Measurements from ENCODE around the gene DPM2. TPM values are rescaled to one million over a fixed set of nuclear protein-coding genes. Genes with fewer than 3 reads are reported as not detected.

The DPM2 gene
- total RNA-seq, 1 donor: 10.1 TPM

DNA sequence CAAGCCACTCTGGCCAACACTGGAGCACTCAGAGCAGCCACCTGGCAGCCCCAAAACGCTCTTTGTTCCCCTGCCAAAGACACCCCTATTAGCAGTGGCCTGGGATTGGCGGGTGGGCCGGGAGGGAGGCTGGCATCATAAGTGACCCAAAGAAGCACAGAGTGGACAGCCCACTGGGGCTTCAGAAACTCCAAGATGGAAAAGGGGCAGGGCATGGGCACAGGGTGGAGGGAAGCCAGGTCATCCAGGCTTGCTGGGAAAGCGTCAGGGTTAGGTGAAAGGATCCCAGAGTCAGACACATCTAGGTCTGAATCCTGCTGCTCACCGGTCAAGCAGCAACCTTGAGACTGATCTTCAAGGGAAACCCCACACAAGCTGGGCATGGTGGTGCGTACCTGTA lies 28.3 kb upstream of the DPM2 start:
- no peaks in the 10 kb centered on the region for H3K27me3 ChIP-seq (ENCODE audit: insufficient read depth, low read length)
- peaks cover 30% of the 10 kb centered on the region for H3K4me1 ChIP-seq (ENCODE audit: insufficient read depth, low read length)
- no peaks in the 10 kb centered on the region for H3K9me3 ChIP-seq (ENCODE audit: low read depth, low read length)
- peak overlapping the region; percentile 45 for H2AFZ ChIP-seq (ENCODE audit: low read length)
- H3K4me3 ChIP-seq (ENCODE audit: insufficient read depth, low read length): no peak overlapping the region
- TF ChIP-seq, protein P1, sequence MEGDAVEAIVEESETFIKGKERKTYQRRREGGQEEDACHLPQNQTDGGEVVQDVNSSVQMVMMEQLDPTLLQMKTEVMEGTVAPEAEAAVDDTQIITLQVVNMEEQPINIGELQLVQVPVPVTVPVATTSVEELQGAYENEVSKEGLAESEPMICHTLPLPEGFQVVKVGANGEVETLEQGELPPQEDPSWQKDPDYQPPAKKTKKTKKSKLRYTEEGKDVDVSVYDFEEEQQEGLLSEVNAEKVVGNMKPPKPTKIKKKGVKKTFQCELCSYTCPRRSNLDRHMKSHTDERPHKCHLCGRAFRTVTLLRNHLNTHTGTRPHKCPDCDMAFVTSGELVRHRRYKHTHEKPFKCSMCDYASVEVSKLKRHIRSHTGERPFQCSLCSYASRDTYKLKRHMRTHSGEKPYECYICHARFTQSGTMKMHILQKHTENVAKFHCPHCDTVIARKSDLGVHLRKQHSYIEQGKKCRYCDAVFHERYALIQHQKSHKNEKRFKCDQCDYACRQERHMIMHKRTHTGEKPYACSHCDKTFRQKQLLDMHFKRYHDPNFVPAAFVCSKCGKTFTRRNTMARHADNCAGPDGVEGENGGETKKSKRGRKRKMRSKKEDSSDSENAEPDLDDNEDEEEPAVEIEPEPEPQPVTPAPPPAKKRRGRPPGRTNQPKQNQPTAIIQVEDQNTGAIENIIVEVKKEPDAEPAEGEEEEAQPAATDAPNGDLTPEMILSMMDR (IDR thresholded peaks at IDR 0.05; ENCODE audit: extremely low read depth, low read depth, low read length): no peak
- H3K36me3 ChIP-seq (ENCODE audit: insufficient read depth, low read length): no peaks in the 10 kb centered on the region
- peaks cover 21% of the 10 kb centered on the region for H4K20me1 ChIP-seq (ENCODE audit: insufficient read depth, low read length)
- H3K27ac ChIP-seq (ENCODE audit: low read depth, low read length): peak overlapping the region; percentile 84
- peak overlapping the region; percentile 70 for H3K4me2 ChIP-seq (ENCODE audit: insufficient read depth, low read length)
- H3K79me2 ChIP-seq (ENCODE audit: insufficient read depth, low read length): peaks cover 93% of the 10 kb centered on the region
- DNase-seq (ENCODE audit: insufficient read length, low spot score, missing footprints): no peak

DNA sequence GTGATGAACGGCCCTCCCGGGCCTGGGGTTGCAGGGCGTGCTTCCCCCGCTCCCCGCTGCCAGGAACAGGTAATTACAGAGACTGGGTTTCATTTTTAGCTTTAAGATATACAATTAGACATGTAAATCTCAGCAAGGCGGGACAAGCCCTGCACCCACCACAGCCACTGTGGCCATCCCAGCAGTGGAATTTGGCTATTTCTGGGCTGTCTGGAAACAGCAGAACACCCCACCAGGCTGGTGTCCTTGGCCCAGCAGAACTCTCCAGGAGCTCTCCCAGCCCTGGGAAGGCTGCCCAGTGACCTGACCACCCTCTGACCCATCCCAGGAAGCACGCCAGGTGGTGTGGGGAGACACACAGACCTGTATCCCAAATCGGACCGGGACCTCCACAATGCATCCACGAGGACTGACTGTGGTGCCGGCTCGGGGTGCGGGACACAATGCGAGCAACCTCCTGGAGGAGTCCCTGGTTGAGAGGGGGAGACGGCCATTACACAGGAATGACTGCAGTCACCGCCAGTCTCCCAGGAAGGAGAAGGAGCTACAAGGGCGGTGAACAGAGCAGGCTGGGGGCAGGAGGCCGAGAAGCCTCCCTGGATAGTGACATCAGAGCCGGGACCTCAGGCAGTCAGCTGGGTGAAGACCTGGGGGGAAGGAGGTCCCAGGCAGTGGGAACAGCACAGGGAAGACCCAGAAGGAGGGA lies 25.9 kb upstream of the DPM2 start:
- Histone ChIP-seq H3K27ac (ENCODE audit: low read depth, low read length) (no peak overlapping the region), H3K27me3 (ENCODE audit: insufficient read depth, low read length) (no peaks in the 10 kb centered on the region), H3K4me2 (ENCODE audit: insufficient read depth, low read length) (no peak overlapping the region), H3K4me3 (ENCODE audit: insufficient read depth, low read length) (no peak overlapping the region), H3K36me3 (ENCODE audit: insufficient read depth, low read length) (no peaks in the 10 kb centered on the region), H4K20me1 (ENCODE audit: insufficient read depth, low read length) (peaks cover 27% of the 10 kb centered on the region), H3K9me3 (ENCODE audit: low read depth, low read length) (no peaks in the 10 kb centered on the region), H3K4me1 (ENCODE audit: insufficient read depth, low read length) (peaks cover 23% of the 10 kb centered on the region), H2AFZ (ENCODE audit: low read length) (no peak overlapping the region), H3K79me2 (ENCODE audit: insufficient read depth, low read length) (peaks cover 93% of the 10 kb centered on the region)
- DNase-seq (ENCODE audit: insufficient read length, low spot score, missing footprints): peak; percentile 54
- TF ChIP-seq, protein P1 (IDR thresholded peaks at IDR 0.05; ENCODE audit: extremely low read depth, low read depth, low read length): no peak

DNA sequence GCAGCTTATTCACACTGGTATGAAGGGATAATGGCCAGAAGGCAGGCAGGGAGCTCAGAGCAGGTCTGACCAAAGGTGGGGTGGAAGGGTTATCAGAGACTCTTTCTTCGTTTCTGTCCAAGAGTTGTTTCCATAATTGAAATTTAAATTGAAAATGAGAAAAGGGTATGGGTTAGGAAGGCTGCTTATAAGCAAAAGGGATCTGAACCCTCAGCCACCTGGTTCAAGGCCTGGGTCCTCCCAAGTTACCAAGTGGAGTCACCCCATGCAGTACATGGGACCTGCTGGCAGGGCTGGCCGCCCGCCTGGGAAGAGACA lies 25.3 kb upstream of the DPM2 start:
- Histone ChIP-seq H3K36me3 (ENCODE audit: insufficient read depth, low read length) (no peaks in the 10 kb centered on the region), H2AFZ (ENCODE audit: low read length) (no peak overlapping the region), H3K27ac (ENCODE audit: low read depth, low read length) (no peak overlapping the region), H3K4me1 (ENCODE audit: insufficient read depth, low read length) (peaks cover 18% of the 10 kb centered on the region), H3K9me3 (ENCODE audit: low read depth, low read length) (no peaks in the 10 kb centered on the region), H3K4me3 (ENCODE audit: insufficient read depth, low read length) (no peak overlapping the region), H3K4me2 (ENCODE audit: insufficient read depth, low read length) (no peak overlapping the region), H3K27me3 (ENCODE audit: insufficient read depth, low read length) (no peaks in the 10 kb centered on the region), H4K20me1 (ENCODE audit: insufficient read depth, low read length) (peaks cover 24% of the 10 kb centered on the region), H3K79me2 (ENCODE audit: insufficient read depth, low read length) (peaks cover 93% of the 10 kb centered on the region)
- no peak for DNase-seq (ENCODE audit: insufficient read length, low spot score, missing footprints)
- TF ChIP-seq, protein P1 (IDR thresholded peaks at IDR 0.05; ENCODE audit: extremely low read depth, low read depth, low read length): no peak

DNA sequence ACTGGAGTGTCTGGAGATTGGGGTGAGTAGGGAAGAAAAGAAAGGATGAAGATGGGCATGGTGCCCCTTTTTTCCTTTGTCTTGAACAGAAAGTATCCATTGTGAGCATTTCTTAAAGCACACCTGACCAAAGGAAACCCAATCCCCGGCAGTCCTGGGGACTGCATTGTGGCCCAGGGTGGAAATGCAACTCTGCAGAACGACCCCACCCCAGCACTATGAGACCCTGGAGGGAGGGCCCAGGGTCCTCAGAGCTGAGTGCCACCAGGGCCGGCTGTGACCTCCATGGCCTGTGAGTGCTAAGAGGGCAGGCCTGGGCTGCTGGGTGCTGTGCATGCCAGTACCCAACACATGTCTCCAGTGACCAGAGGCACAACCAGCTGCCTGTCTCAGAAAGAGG lies 24.6 kb upstream of the DPM2 start:
- DNase-seq (ENCODE audit: insufficient read length, low spot score, missing footprints): no peak
- H3K4me3 ChIP-seq (ENCODE audit: insufficient read depth, low read length): no peak overlapping the region
- no peaks in the 10 kb centered on the region for H3K27me3 ChIP-seq (ENCODE audit: insufficient read depth, low read length)
- no peak overlapping the region for H2AFZ ChIP-seq (ENCODE audit: low read length)
- H3K27ac ChIP-seq (ENCODE audit: low read depth, low read length): no peak overlapping the region
- peaks cover 17% of the 10 kb centered on the region for H3K4me1 ChIP-seq (ENCODE audit: insufficient read depth, low read length)
- no peaks in the 10 kb centered on the region for H3K36me3 ChIP-seq (ENCODE audit: insufficient read depth, low read length)
- H3K4me2 ChIP-seq (ENCODE audit: insufficient read depth, low read length): no peak overlapping the region
- peaks cover 24% of the 10 kb centered on the region for H4K20me1 ChIP-seq (ENCODE audit: insufficient read depth, low read length)
- peaks cover 93% of the 10 kb centered on the region for H3K79me2 ChIP-seq (ENCODE audit: insufficient read depth, low read length)
- H3K9me3 ChIP-seq (ENCODE audit: low read depth, low read length): no peaks in the 10 kb centered on the region
- TF ChIP-seq, protein P1 (IDR thresholded peaks at IDR 0.05; ENCODE audit: extremely low read depth, low read depth, low read length): no peak

Data from osteoblast (primary cell).